Measurements from ENCODE around the gene ADORA1.

ADORA1 gene

DNA sequence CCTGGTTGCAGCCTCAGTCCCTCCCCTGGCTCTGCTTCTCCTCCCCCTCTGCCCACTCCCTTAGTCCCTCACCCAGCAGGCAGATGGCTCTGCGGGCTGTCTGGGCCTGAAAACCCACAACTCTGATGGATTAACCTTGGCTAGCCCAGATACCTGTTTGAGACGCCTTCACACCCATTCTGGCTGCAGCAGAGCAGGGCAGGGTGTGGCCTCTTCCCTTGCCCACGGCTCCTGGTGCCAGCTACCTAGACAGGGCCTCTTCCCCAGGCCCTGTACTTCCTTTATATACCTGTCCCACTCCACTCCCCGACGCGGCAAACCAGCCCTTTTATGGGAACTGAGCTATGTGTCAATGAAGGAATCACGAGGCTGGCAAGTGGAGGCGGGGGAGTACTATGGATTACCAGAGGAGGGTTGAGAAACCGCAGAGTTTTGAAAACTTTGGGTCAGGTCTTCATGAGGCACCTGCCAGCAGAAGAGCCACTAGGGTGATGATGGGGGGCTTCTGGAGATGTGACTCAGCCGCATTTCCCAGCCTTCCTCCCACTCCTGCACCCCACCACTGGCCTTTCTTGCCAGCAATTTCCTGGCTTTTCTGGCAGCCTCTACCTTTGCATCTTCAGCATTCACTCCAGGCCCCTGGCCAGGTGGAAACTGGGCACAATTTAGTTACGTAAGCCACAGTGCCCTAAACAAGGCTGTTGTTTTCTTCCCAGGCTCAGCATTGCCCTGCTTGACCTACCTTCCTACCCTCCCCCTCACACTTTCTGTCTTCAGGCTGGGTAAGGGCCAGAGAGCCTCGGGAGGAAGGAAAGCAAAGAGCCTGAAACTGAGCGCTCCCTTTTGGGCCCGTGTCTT, 59.1 kb downstream of the ADORA1 start, which contains the start of gene CHI3L1:
Gene CHI3L1 (minus strand): TSS at position 259 of the 858 bp plus-strand sequence. CDS start 81 bp downstream, at position 178.
- WGBS, result 35% methylated on average over 11 of the region's 14 CpGs
- Histone ChIP-seq H3K9me3 (ENCODE audit: insufficient read depth, low read depth, low read length) (no peaks in the 10 kb centered on the region), H3K27me3 (ENCODE audit: insufficient read depth, low read length) (no peaks in the 10 kb centered on the region), H3K4me3 (ENCODE audit: low read length) (no peak within 1 kb of the TSS), H3K4me1 (ENCODE audit: insufficient read depth, low read length) (peaks cover 25% of the 10 kb centered on the region), H3K36me3 (ENCODE audit: insufficient read depth, low read length) (no peaks in the 10 kb centered on the region), H3K27ac (ENCODE audit: low read depth, low read length) (0 out of 2 replicates have a peak within 1 kb of the TSS, but pooled peaks have one; percentile 43), H3K9ac (ENCODE audit: low read depth, low read length) (no peak within 1 kb of the TSS)

DNA sequence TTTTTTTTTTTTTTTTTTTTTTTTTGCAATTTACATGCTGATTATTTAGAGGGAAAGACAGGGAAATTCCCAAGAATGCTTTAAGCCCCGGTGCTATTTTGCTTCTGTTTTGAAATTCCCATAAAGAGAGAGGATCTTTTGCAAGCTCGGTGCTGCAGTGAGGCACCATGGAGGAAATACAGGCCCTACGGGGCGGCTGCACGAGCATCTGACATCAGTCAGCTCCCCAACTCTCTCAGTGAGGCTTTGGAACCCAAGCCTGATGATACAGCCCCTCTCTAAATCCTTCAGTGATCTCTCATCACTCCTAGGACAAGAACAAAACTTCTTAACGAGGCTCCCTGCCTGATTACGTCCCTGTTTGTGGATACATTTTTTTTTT, 59.8 kb downstream of the ADORA1 start:
- 39% methylated on average over 7 of the region's 7 CpGs for WGBS
- Histone ChIP-seq H3K27ac (ENCODE audit: low read depth, low read length) (no peak overlapping the region), H3K9me3 (ENCODE audit: insufficient read depth, low read depth, low read length) (no peaks in the 10 kb centered on the region), H3K36me3 (ENCODE audit: insufficient read depth, low read length) (no peaks in the 10 kb centered on the region), H3K4me3 (ENCODE audit: low read length) (no peak overlapping the region), H3K4me1 (ENCODE audit: insufficient read depth, low read length) (peaks cover 25% of the 10 kb centered on the region), H3K27me3 (ENCODE audit: insufficient read depth, low read length) (no peaks in the 10 kb centered on the region), H3K9ac (ENCODE audit: low read depth, low read length) (no peak overlapping the region)

DNA sequence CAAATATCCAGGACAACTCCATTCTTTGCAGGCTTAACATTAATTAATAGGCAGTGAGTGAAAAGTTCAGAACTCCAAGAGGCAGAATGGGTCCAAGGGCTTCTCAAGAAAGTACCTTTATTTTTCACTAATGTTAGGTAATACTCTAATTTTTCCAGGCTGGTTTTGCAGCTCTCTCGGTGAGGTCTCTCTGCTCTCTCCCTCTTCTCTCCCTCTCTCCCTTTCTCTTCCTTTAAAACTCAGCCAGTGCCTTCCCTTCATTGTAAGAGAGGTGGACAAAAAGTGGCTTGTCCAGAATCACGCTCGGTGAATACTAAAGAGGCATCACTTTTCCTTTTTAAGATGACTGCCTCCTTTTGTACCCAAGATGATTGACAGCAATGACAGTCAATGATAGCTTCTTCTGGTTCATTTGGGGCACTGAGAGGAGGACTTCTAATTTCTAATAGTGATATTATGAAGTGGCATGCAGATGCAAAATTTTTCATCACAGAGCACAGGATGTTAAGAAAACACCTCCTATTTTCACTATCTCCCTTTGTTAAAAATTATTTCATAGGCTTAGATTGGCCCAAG, 60.3 kb downstream of the ADORA1 start:
- H3K4me3 ChIP-seq (ENCODE audit: low read length), result no peak overlapping the region
- no peak overlapping the region for H3K27ac ChIP-seq (ENCODE audit: low read depth, low read length)
- H3K9me3 ChIP-seq (ENCODE audit: insufficient read depth, low read depth, low read length), result no peaks in the 10 kb centered on the region
- H3K27me3 ChIP-seq (ENCODE audit: insufficient read depth, low read length), result no peaks in the 10 kb centered on the region
- 79% methylated on average over 3 of the region's 3 CpGs for WGBS
- H3K36me3 ChIP-seq (ENCODE audit: insufficient read depth, low read length), result no peaks in the 10 kb centered on the region
- no peak overlapping the region for H3K9ac ChIP-seq (ENCODE audit: low read depth, low read length)
- H3K4me1 ChIP-seq (ENCODE audit: insufficient read depth, low read length), result peaks cover 25% of the 10 kb centered on the region

DNA sequence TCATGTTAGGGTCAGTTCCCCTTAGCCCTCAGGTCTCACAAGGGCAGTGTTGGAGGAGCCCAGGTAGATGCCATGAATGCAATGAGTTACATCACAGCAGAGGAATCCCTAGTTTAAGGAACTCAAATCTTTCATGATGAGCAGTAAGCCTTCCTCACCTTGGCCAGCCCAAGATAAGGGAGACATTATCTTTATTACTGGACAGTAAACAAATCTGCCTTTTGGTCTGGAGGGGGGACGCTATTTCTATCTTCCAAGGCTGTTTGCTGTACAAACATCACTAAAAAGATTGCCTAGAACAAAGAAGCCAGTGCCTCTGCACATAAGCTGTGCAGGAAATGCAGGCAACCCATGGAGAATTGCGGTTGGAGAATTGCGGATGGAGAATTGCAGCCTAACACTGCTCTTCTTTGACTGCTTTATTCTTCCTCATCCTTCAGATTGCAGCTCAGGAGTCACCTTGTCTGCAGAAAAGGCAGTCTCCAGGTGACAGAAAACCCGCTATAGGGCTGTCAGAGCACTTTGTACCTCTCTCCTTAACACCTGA, 61.2 kb downstream of the ADORA1 start:
- Histone ChIP-seq H3K4me3 (ENCODE audit: low read length) (no peak overlapping the region), H3K36me3 (ENCODE audit: insufficient read depth, low read length) (no peaks in the 10 kb centered on the region), H3K9me3 (ENCODE audit: insufficient read depth, low read depth, low read length) (no peaks in the 10 kb centered on the region), H3K9ac (ENCODE audit: low read depth, low read length) (no peak overlapping the region), H3K4me1 (ENCODE audit: insufficient read depth, low read length) (peaks cover 25% of the 10 kb centered on the region), H3K27me3 (ENCODE audit: insufficient read depth, low read length) (no peaks in the 10 kb centered on the region), H3K27ac (ENCODE audit: low read depth, low read length) (no peak overlapping the region)
- WGBS, result 95% methylated on average over 4 of the region's 4 CpGs

DNA sequence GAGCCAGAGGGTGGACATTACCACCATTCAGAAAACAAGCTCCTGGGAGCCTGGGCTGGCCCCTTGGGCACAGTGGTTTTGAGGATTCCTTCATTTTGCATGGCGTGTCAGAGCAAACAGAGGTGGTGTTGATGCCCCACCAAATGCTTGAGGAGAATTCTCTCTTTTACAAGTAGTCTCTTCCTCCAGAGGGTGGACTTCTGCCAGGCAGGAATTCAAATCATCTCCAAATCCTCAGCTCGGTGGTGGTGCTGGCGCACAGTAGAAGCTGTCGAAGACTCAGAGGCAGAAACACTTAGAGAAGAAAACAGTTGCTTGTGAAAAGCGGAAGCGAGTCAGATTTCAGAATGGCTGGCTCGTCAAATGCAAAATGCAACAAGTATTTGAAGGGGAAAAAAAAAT, 62.4 kb downstream of the ADORA1 start:
- H3K9ac ChIP-seq (ENCODE audit: low read depth, low read length), result no peak overlapping the region
- WGBS, result 74% methylated on average over 7 of the region's 7 CpGs
- no peak overlapping the region for H3K27ac ChIP-seq (ENCODE audit: low read depth, low read length)
- H3K4me1 ChIP-seq (ENCODE audit: insufficient read depth, low read length), result peaks cover 25% of the 10 kb centered on the region
- H3K27me3 ChIP-seq (ENCODE audit: insufficient read depth, low read length), result no peaks in the 10 kb centered on the region
- H3K36me3 ChIP-seq (ENCODE audit: insufficient read depth, low read length), result no peaks in the 10 kb centered on the region
- H3K4me3 ChIP-seq (ENCODE audit: low read length), result no peak overlapping the region
- no peaks in the 10 kb centered on the region for H3K9me3 ChIP-seq (ENCODE audit: insufficient read depth, low read depth, low read length)

DNA sequence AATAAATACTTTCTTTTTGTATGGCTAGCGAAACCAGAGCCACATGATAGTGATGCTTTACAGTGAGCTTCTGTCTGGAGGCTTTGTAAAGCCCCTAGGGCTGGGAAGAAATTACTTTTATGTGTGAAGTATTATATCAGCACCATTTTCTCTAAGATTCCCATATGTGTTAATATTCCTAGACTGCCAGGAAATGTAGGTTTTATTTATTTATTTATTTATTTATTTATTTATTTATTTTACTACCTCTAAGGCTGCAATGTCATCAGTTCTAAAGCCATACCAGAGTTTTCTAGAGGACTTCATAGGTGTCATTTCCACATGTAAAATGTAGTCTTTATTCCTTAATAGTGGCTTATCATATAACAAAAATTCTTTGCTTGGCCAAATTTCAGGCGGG, 63.4 kb downstream of the ADORA1 start:
- no peaks in the 10 kb centered on the region for H3K36me3 ChIP-seq (ENCODE audit: insufficient read depth, low read length)
- no peak overlapping the region for H3K4me3 ChIP-seq (ENCODE audit: low read length)
- H3K9me3 ChIP-seq (ENCODE audit: insufficient read depth, low read depth, low read length), result no peaks in the 10 kb centered on the region
- no peak overlapping the region for H3K9ac ChIP-seq (ENCODE audit: low read depth, low read length)
- WGBS, result 97% methylated on average over 2 of the region's 2 CpGs
- H3K4me1 ChIP-seq (ENCODE audit: insufficient read depth, low read length), result peaks cover 20% of the 10 kb centered on the region
- no peaks in the 10 kb centered on the region for H3K27me3 ChIP-seq (ENCODE audit: insufficient read depth, low read length)
- H3K27ac ChIP-seq (ENCODE audit: low read depth, low read length), result no peak overlapping the region

DNA sequence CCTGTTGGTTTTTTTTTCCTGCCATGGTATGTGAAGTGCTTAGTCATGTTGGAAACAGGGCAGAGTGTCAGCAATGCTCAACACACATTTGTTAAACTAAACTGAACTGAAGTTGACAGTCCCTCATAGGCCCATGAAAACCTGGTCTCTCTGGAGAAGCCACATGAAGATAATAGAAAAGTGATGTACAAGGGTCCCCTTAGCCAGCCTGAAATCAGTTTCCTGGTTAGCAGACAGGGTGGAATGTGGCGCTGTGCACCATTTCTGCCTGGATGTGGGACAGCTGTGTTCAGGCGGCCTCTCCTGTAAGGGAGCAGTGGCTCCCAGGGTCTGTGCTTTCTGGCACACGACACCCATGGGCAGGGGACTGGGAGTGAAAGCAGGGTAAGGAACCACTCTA, 68.8 kb downstream of the ADORA1 start:
- Histone ChIP-seq H3K36me3 (ENCODE audit: insufficient read depth, low read length) (no peaks in the 10 kb centered on the region), H3K9me3 (ENCODE audit: insufficient read depth, low read depth, low read length) (no peaks in the 10 kb centered on the region), H3K27ac (ENCODE audit: low read depth, low read length) (no peak overlapping the region), H3K9ac (ENCODE audit: low read depth, low read length) (no peak overlapping the region), H3K27me3 (ENCODE audit: insufficient read depth, low read length) (no peaks in the 10 kb centered on the region), H3K4me3 (ENCODE audit: low read length) (no peak overlapping the region), H3K4me1 (ENCODE audit: insufficient read depth, low read length) (no peaks in the 10 kb centered on the region; the same call in 1 of the 2 replicates)
- WGBS, result 93% methylated on average over 3 of the region's 3 CpGs

DNA sequence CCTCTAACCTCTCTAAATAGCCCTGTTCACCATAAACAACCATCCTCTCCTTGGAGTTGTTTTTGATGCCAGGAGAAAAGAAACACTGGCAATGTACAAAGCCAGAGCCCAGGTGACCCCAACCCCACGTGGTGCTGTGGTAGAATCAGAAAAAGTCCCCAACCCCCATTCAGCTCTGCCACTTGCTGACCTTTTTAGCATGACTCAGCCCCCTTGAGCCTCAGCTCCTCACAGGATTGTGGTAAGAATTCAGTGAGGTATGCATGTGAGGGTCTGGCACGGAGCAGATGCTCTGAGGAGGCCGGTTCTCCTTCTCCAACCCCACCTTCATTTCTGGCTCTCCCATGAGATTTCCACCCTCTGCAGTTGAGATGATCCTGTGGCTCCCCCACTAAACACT, 70.1 kb downstream of the ADORA1 start:
- no peak overlapping the region for H3K27ac ChIP-seq (ENCODE audit: low read depth, low read length)
- H3K4me3 ChIP-seq (ENCODE audit: low read length), result no peak overlapping the region
- H3K9ac ChIP-seq (ENCODE audit: low read depth, low read length), result no peak overlapping the region
- no peaks in the 10 kb centered on the region; the same call in 1 of the 2 replicates for H3K4me1 ChIP-seq (ENCODE audit: insufficient read depth, low read length)
- no peaks in the 10 kb centered on the region for H3K9me3 ChIP-seq (ENCODE audit: insufficient read depth, low read depth, low read length)
- 52% methylated on average over 3 of the region's 3 CpGs for WGBS
- H3K36me3 ChIP-seq (ENCODE audit: insufficient read depth, low read length), result no peaks in the 10 kb centered on the region
- no peaks in the 10 kb centered on the region for H3K27me3 ChIP-seq (ENCODE audit: insufficient read depth, low read length)

DNA sequence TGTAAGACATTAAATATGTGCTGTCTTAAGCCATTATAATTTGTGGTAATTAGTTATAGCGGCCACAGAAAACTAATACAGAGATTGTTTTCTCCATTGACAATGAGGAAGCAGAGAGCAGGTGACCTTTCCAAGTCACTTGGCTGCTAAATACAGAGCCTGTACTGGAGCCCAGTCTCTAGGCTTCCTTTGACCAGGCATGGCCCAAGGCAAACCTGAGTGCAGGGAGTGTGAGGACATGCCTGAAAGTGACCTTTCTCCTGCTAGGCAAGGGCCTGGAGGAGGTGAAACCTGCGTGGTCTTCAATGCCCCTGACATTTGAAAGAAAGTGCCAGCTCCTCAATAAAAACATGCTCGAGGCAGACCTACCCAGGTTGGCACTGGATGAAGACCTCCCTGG, 71.5 kb downstream of the ADORA1 start:
- H3K4me3 ChIP-seq (ENCODE audit: low read length), result no peak overlapping the region
- H3K36me3 ChIP-seq (ENCODE audit: insufficient read depth, low read length), result no peaks in the 10 kb centered on the region
- no peaks in the 10 kb centered on the region; the same call in 1 of the 2 replicates for H3K4me1 ChIP-seq (ENCODE audit: insufficient read depth, low read length)
- no peaks in the 10 kb centered on the region for H3K9me3 ChIP-seq (ENCODE audit: insufficient read depth, low read depth, low read length)
- 94% methylated on average over 3 of the region's 3 CpGs for WGBS
- H3K27me3 ChIP-seq (ENCODE audit: insufficient read depth, low read length), result no peaks in the 10 kb centered on the region
- no peak overlapping the region for H3K9ac ChIP-seq (ENCODE audit: low read depth, low read length)
- no peak overlapping the region for H3K27ac ChIP-seq (ENCODE audit: low read depth, low read length)

DNA sequence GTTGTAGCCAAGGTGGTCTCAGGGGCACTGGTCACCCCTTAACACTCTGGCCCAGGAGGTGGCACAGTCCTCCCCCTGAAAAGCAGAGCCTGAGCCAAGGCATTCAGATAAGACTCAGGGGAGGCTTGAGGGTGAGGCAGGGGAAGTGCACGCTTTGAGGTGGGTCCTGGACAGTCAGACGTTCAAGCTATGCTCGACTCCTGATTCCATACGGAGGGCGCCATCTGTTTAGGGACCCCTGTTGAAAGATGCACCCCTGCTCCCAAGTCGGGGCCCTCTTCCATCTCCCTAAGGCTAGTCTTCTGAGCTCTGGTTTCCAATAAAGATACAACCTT, 71.9 kb downstream of the ADORA1 start:
- Histone ChIP-seq H3K36me3 (ENCODE audit: insufficient read depth, low read length) (no peaks in the 10 kb centered on the region), H3K9me3 (ENCODE audit: insufficient read depth, low read depth, low read length) (no peaks in the 10 kb centered on the region), H3K4me1 (ENCODE audit: insufficient read depth, low read length) (no peaks in the 10 kb centered on the region; the same call in 1 of the 2 replicates), H3K4me3 (ENCODE audit: low read length) (no peak overlapping the region), H3K27me3 (ENCODE audit: insufficient read depth, low read length) (no peaks in the 10 kb centered on the region), H3K9ac (ENCODE audit: low read depth, low read length) (no peak overlapping the region), H3K27ac (ENCODE audit: low read depth, low read length) (no peak overlapping the region)
- 96% methylated on average over 6 of the region's 6 CpGs for WGBS

DNA sequence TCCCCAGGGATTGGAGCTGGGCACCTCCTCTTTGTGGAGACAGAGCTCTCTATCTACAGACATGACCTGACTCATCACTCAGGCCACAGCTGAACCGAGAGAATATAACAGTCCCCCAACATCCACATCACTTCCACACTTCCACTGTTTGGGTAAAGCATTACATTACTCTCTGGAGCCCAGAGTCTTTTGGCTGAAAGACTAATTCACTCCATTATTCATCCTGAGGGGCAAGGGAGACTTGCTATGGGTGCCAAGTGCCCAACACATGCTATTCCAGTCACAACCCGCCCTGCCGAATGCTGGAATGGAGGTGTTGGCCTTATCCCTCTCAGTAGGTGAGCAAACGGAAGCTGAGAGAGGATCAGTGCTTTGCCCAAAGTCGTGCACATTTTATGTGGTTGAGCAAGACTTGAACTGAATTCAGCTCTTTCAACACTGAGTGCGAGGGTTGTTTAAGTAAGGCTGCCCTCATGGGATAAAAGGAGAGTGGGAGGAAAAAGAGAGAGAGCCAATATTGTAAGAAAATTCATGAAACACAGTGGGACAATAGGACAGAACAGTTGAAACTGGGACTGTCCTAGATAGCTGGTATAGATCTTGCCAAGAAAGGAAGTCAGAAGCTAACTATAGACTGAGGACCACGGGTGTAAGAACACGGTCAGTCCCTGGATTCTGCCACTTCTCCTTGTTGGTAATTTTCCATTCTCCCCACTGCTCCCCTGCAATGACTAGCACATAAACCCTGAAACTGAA, 72.5 kb downstream of the ADORA1 start:
- Histone ChIP-seq H3K27ac (ENCODE audit: low read depth, low read length) (no peak overlapping the region), H3K27me3 (ENCODE audit: insufficient read depth, low read length) (no peaks in the 10 kb centered on the region), H3K4me1 (ENCODE audit: insufficient read depth, low read length) (no peaks in the 10 kb centered on the region; the same call in 1 of the 2 replicates), H3K36me3 (ENCODE audit: insufficient read depth, low read length) (no peaks in the 10 kb centered on the region), H3K4me3 (ENCODE audit: low read length) (no peak overlapping the region), H3K9me3 (ENCODE audit: insufficient read depth, low read depth, low read length) (no peaks in the 10 kb centered on the region), H3K9ac (ENCODE audit: low read depth, low read length) (no peak overlapping the region)
- WGBS, result 88% methylated on average over 8 of the region's 8 CpGs

Measured in HUES64 (cell line).